AG08395 (cell line): ENCODE data around the gene RNF39.
"Not testable (repeated sequence)": the region's sequence is repeated elsewhere in the genome, so short reads cannot be mapped to it uniquely, and the experiment has no call there.

Source experiments
- DNase-seq: peaks from one replicate; pipeline ENCODE4 v3.0.0; 2012; ENCODE audit warnings: mixed read lengths, low spot score

RNF39 gene

GRCh38 chr6:30061092-30061857 is 14.3 kb downstream of the RNF39 start, which contains the start of gene POLR1H:
Gene POLR1H (plus strand): TSS chr6:30061265. CDS start chr6:30061525, 260 bp downstream.
- DNase-seq: peak; percentile 96

GRCh38 chr6:30060606-30061091 is 14.9 kb downstream of the RNF39 start:
- DNase-seq: peak; percentile 43

- no peak for DNase-seq
Observed at GRCh38 chr6:30055513-30055912, 20.1 kb downstream of the RNF39 start.

GRCh38 chr6:30053682-30054081 is 21.9 kb downstream of the RNF39 start:
- no peak for DNase-seq

- no peak for DNase-seq
Observed at GRCh38 chr6:30047220-30047619, 28.3 kb downstream of the RNF39 start.

GRCh38 chr6:30044630-30045029 is 30.9 kb downstream of the RNF39 start:
- DNase-seq: peak; percentile 75

GRCh38 chr6:30043744-30044143 is 31.8 kb downstream of the RNF39 start:
- no peak for DNase-seq

- no peak for DNase-seq
Observed at GRCh38 chr6:30042914-30043313, 32.7 kb downstream of the RNF39 start.

- DNase-seq: no peak
Observed at GRCh38 chr6:30042476-30042875, 33.1 kb downstream of the RNF39 start.

- no peak for DNase-seq
Observed at GRCh38 chr6:30041821-30042220, 33.7 kb downstream of the RNF39 start.

GRCh38 chr6:30041221-30041620 is 34.3 kb downstream of the RNF39 start:
- no peak for DNase-seq

- peak; percentile 33 for DNase-seq
Observed at GRCh38 chr6:30037182-30037788, 38.3 kb downstream of the RNF39 start.

GRCh38 chr6:30035784-30036183 is 39.8 kb downstream of the RNF39 start:
- no peak for DNase-seq

GRCh38 chr6:30033440-30033839 is 42.1 kb downstream of the RNF39 start:
- DNase-seq: not testable (repeated sequence)

GRCh38 chr6:30031381-30031780 is 44.2 kb downstream of the RNF39 start:
- DNase-seq: no peak

GRCh38 chr6:30029588-30029987 is 46.0 kb downstream of the RNF39 start:
- DNase-seq: no peak

- DNase-seq: no peak
Observed at GRCh38 chr6:30025186-30025585, 50.4 kb downstream of the RNF39 start.

GRCh38 chr6:30022712-30023111 is 52.9 kb downstream of the RNF39 start:
- not testable (repeated sequence) for DNase-seq

- DNase-seq: no peak
Observed at GRCh38 chr6:30022189-30022588, 53.4 kb downstream of the RNF39 start.

GRCh38 chr6:30020626-30021025 is 54.9 kb downstream of the RNF39 start:
- DNase-seq: no peak
